SH-SY5Y (cell line): Measurements from ENCODE around the gene DDX39B.

Source experiments
- GATA2 ChIP-seq: IDR thresholded peaks from 2 replicates; pipeline ENCODE4 v1.6.1; 2011; ENCODE audit warnings: mild to moderate bottlenecking, low read depth, low read length
- GATA3 ChIP-seq: IDR thresholded peaks from 2 replicates; pipeline ENCODE4 v1.6.1; 2011; ENCODE audit warnings: low read depth, mild to moderate bottlenecking, low read length, moderate library complexity

DNA sequence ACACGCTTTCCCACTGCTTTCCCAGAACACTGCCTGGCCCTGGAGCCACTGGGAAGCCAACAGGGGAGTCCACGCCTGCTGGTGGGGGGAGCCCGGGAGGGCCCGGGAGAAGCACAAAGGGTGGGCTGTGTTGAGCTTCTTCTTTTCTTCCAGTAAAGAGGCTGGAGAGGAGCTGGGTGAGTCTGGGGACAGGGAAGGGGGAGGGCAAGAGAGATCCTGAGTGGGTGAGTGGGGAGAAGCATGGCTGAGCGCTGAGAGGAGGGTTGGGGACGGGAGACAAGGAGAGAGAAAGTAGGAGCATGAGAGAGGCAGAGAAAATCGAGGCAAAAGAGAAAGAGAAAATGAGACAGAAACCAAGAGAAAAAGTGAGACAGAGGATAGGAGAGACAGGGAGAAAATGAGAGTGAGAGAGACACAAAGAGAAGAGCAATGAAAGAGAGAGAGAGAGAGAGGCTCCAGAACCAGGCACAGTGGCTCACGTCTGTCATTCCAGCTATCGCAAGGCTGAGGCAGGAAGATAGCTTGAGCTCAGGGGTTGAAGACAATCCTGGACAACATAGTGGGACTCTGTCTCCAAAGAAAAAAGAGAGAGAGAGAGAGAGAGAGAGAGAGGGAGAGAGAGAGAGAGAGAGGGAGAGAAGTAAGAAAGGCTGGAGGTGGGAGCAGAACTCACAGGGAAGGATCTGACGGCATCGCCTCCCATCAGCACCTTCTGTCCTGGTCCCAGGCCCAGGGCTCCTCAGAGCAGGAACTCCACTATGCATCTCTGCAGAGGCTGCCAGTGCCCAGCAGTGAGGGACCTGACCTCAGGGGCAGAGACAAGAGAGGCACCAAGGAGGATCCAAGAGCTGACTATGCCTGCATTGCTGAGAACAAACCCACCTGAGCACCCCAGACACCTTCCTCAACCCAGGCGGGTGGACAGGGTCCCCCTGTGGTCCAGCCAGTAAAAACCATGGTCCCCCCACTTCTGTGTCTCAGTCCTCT lies 46.3 kb upstream of the DDX39B start:
- TF ChIP-seq GATA2 (no peak), GATA3 (no peak)
